Endothelial cell of umbilical vein (primary cell): Measurements from ENCODE around the gene CNIH2. TPM values are rescaled to one million over a fixed set of nuclear protein-coding genes. Genes with fewer than 3 reads are reported as not detected.

Experiments used
- BruUV-seq: library from RNA; stranded (reverse); fragments of 400-500 nt; replicated peaks from 2 replicates; lab custom pipeline; 2021; lab: Mats Ljungman, UMichigan
- CTCF ChIA-PET: fragments of 300-600, 350-600 bp; sonication (Branson Sonifier 250); formaldehyde crosslinking; loops from one replicate; lab custom pipeline; 2021; ENCODE audit warnings: antibody characterized with exemption, inconsistent platforms; lab: Charles Lee
- POLR2A ChIA-PET: fragments of 300-600, 350-600 bp; sonication (Branson Sonifier 250); formaldehyde crosslinking; loops from one replicate; lab custom pipeline; 2021; ENCODE audit warnings: antibody characterized with exemption, inconsistent platforms; lab: Charles Lee
- DNase-seq: peaks from one replicate; pipeline ENCODE4 v3.0.0-alpha.2; 2011; ENCODE audit warnings: low read depth, low spot score
- FAIRE-seq: peaks from 2 replicates; lab custom pipeline; 2011; peaks lifted over from hg19 to GRCh38; lab: Jason Lieb, UNC
- H2AFZ ChIP-seq: 2 replicates; pipeline ENCODE4 v1.6.0; 2012; ENCODE audit warnings: low read depth, low read length, control low read depth, inconsistent platforms
- H3K27ac ChIP-seq: 2 replicates; pipeline ENCODE4 v1.5.1; 2011; ENCODE audit warnings: low read depth, mild to moderate bottlenecking, control low read depth, low read length, moderate library complexity; ENCODE audit not compliant: insufficient read depth
- H3K27me3 ChIP-seq, 2 experiments: 2 replicates each; pipeline versions ENCODE4 v1.6.0 to v1.6.1; 2011; ENCODE audit warnings: low read length in 2 of 2, mixed read lengths in 1 of 2; ENCODE audit not compliant: control insufficient read depth in 2 of 2, insufficient read depth in 2 of 2
- H3K36me3 ChIP-seq, 2 experiments: 2 replicates in 1 of 2; 3 replicates in 1 of 2; pipeline ENCODE4 v1.5.1; 2011; ENCODE audit warnings: low read length in 2 of 2, mild to moderate bottlenecking in 1 of 2, moderate library complexity in 1 of 2; ENCODE audit not compliant: control insufficient read depth in 2 of 2, insufficient read depth in 2 of 2; ENCODE audit errors: extremely low read depth in 1 of 2
- H3K4me1 ChIP-seq: 3 replicates; pipeline ENCODE4 v1.5.1; 2011; ENCODE audit warnings: mild to moderate bottlenecking, low read length; ENCODE audit not compliant: control insufficient read depth, insufficient read depth; ENCODE audit errors: extremely low read depth
- H3K4me2 ChIP-seq: 2 replicates; pipeline ENCODE4 v1.6.1; 2011; ENCODE audit warnings: low read length, control low read depth, mixed read lengths; ENCODE audit not compliant: insufficient read depth
- H3K4me3 ChIP-seq, 3 experiments: fragments of 200-600 bp in 1 of 3; sonication (generic), shearing (Covaris generic) in 1 of 3; replicated peaks in 1 of 3; 2 replicates each; pipeline ENCODE4 v1.5.1; 2011 to 2016; ENCODE audit warnings: control low read depth in 3 of 3, low read length in 3 of 3, mild to moderate bottlenecking in 2 of 3, inconsistent platforms in 1 of 3, low read depth in 1 of 3, moderate library complexity in 1 of 3; ENCODE audit not compliant: insufficient read depth in 1 of 3
- H3K79me2 ChIP-seq: 2 replicates; pipeline ENCODE4 v1.6.0; 2012; ENCODE audit warnings: low read length, inconsistent platforms; ENCODE audit not compliant: control insufficient read depth, insufficient read depth
- H3K9ac ChIP-seq: replicated peaks from 2 replicates; pipeline ENCODE3; 2011; ENCODE audit warnings: low read length, control low read depth; ENCODE audit not compliant: insufficient read depth; ENCODE audit errors: extremely low read depth
- H3K9me1 ChIP-seq: replicated peaks from 3 replicates; pipeline ENCODE4 v1.6.0; 2011; ENCODE audit warnings: mild to moderate bottlenecking, low read length; ENCODE audit not compliant: control insufficient read depth, insufficient read depth; ENCODE audit errors: extremely low read depth
- H3K9me3 ChIP-seq: replicated peaks from 2 replicates; pipeline ENCODE4 v1.5.1; 2012; ENCODE audit warnings: low read length, inconsistent platforms; ENCODE audit not compliant: control insufficient read depth, insufficient read depth
- H4K20me1 ChIP-seq: replicated peaks from 2 replicates; pipeline ENCODE3; 2011; ENCODE audit warnings: mild to moderate bottlenecking, low read length; ENCODE audit not compliant: control insufficient read depth, insufficient read depth; ENCODE audit errors: extremely low read depth
- EZH2 ChIP-seq: IDR thresholded peaks from 2 replicates; pipeline ENCODE4 v1.6.1; 2012; ENCODE audit warnings: borderline replicate concordance, low read depth, mild to moderate bottlenecking, moderate library complexity, low read length, inconsistent platforms; ENCODE audit not compliant: severe bottlenecking
- FOS ChIP-seq: IDR thresholded peaks from 2 replicates; pipeline ENCODE4 v1.6.1; 2011; ENCODE audit warnings: mild to moderate bottlenecking, low read length, moderate library complexity, borderline replicate concordance; ENCODE audit not compliant: insufficient read depth
- GATA2 ChIP-seq: IDR thresholded peaks from 2 replicates; pipeline ENCODE4 v1.7.0; 2011; ENCODE audit warnings: low read depth, mild to moderate bottlenecking, moderate library complexity, mixed read lengths, low read length; ENCODE audit not compliant: insufficient read length, insufficient read depth
- JUN ChIP-seq: IDR thresholded peaks from 2 replicates; pipeline ENCODE4 v1.6.1; 2011; ENCODE audit warnings: borderline replicate concordance, low read depth; ENCODE audit not compliant: insufficient read length, insufficient read depth
- MYC ChIP-seq: IDR thresholded peaks from one replicate; pipeline ENCODE4 v1.6.1; 2011; ENCODE audit warnings: mild to moderate bottlenecking, low read depth, low read length
- POLR2A ChIP-seq: IDR thresholded peaks from 2 replicates; pipeline ENCODE4 v1.6.1; 2012; ENCODE audit warnings: low read depth, mild to moderate bottlenecking, control low read depth, low read length
- POLR2AphosphoS5 ChIP-seq: IDR thresholded peaks from 2 replicates; pipeline ENCODE4 v1.6.1; 2012; ENCODE audit warnings: low read depth, mild to moderate bottlenecking, control low read depth, low read length, moderate library complexity; ENCODE audit not compliant: insufficient read depth
- dilution Hi-C: fragments of 300-500 bp; cut with MboI; formaldehyde crosslinking; loops from one replicate; pipeline ENCODE4 v1.15.0; 2019; ENCODE audit warnings: low sequenced_read_pairs; ENCODE audit not compliant: extremely low pct_ligation_motif_present
- intact Hi-C: fragments of 100-400 bp; cut with micrococcal nuclease; formaldehyde crosslinking; loops from one replicate; pipeline ENCODE4 v1.10.0; 2022
- polyA plus RNA-seq, 4 experiments: library from polyadenylated mRNA; depleted of rRNA in 3 of 4; stranded (reverse) in 3 of 4; unstranded in 1 of 4; fragments of >200 nt; gene quantifications; 2 replicates each; pipeline versions ENCODE4 v1.2.1 to v1.2.3, GENCODE V29; 2011 to 2012; ENCODE audit warnings: missing spikeins in 1 of 4
- total RNA-seq: library from RNA; stranded (reverse); gene quantifications from 2 replicates; pipeline ENCODE4 v1.2.3, GENCODE V29; 2021
- TF ChIP-seq, protein P1 (sequence below): IDR thresholded peaks from 2 replicates; pipeline ENCODE4 v1.6.1; 2011; ENCODE audit not compliant: insufficient read depth, insufficient read length
- TF ChIP-seq, protein P2 (sequence below), 2 donors: IDR thresholded peaks; 1 replicate in 1 of 2; 2 replicates in 1 of 2; pipeline ENCODE4 v1.5.1; 2011; ENCODE audit warnings: low read length in 2 of 2, mild to moderate bottlenecking in 2 of 2, moderate library complexity in 2 of 2, control low read depth in 1 of 2, inconsistent platforms in 1 of 2, low read depth in 1 of 2; ENCODE audit not compliant: insufficient read depth in 1 of 2; ENCODE audit errors: extremely low read depth in 1 of 2

The CNIH2 gene
- total and polyA plus RNA-seq, 2 donors (not counting 3 experiments of a cell fraction or from before 2014, with no cell fraction given), result 0.46 to 1.2 TPM

DNA sequence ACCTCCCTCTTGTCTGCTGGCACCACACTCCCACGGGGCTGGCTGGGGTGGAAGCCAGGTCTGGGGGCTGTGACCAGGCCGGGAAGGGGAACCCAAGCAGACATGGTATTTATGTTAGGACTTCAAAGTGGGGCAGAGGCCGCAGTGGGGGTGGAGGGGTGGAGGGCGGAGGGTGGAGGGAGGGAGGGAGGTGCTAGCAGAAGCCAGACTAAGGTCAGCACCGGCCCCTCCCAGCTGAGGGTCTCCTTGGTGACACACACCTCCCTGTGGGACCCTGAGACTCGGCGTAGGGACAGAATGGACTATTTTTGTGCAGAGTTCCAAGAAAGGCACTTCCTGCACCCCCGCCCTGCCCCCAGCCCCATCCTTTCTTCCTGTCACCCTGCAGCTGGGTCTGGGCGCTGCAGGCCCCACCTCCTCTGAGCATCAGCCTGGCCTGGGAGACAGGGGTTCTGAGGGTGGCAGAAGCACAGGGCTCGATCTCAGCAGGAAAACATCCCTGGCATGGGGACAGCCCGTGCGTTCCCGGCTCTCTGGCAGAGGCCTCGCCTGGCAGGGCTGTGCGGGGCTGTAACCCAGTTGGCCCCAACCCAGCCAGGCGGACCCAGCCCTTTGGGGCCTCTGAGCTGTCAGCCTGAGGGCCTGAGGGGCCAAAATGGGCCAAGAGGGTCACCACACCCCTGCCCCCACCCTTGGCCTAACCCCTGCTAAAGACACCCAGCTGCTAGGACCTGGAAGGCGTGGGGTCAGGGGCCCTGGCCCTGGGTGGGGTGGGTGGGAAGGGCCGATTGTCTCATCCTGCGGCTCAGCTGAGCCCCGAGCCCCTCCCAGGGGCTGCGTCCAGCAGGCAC is 48.5 kb downstream of the CNIH2 start:
- no peak overlapping the region for H2AFZ ChIP-seq
- H3K27ac ChIP-seq, result no peak overlapping the region
- dilution Hi-C loops, result no loop called here
- no peaks in the 10 kb centered on the region for H3K27me3 ChIP-seq
- FAIRE-seq, result no peak
- H3K4me2 ChIP-seq, result no peak overlapping the region
- no TSS peak for BruUV-seq
- H3K9me1 ChIP-seq, result no peaks in the 10 kb centered on the region
- TF ChIP-seq EZH2 (no peak), POLR2A (no peak), FOS (no peak), POLR2AphosphoS5 (no peak), GATA2 (no peak), MYC (no peak), JUN (no peak)
- TF ChIP-seq, protein P1, sequence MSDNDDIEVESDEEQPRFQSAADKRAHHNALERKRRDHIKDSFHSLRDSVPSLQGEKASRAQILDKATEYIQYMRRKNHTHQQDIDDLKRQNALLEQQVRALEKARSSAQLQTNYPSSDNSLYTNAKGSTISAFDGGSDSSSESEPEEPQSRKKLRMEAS, result no peak
- TF ChIP-seq, protein P2, sequence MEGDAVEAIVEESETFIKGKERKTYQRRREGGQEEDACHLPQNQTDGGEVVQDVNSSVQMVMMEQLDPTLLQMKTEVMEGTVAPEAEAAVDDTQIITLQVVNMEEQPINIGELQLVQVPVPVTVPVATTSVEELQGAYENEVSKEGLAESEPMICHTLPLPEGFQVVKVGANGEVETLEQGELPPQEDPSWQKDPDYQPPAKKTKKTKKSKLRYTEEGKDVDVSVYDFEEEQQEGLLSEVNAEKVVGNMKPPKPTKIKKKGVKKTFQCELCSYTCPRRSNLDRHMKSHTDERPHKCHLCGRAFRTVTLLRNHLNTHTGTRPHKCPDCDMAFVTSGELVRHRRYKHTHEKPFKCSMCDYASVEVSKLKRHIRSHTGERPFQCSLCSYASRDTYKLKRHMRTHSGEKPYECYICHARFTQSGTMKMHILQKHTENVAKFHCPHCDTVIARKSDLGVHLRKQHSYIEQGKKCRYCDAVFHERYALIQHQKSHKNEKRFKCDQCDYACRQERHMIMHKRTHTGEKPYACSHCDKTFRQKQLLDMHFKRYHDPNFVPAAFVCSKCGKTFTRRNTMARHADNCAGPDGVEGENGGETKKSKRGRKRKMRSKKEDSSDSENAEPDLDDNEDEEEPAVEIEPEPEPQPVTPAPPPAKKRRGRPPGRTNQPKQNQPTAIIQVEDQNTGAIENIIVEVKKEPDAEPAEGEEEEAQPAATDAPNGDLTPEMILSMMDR (IDR thresholded peaks at IDR 0.05; ENCODE audit: extremely low read depth in 1 of 2, insufficient read depth in 1 of 2, low read depth in 1 of 2, low read length in 2 of 2), result no peak
- no peaks in the 10 kb centered on the region for H3K79me2 ChIP-seq
- no peak for DNase-seq
- no peaks in the 10 kb centered on the region for H3K9me3 ChIP-seq
- peaks cover 7% of the 10 kb centered on the region for H3K4me1 ChIP-seq
- H3K4me3 ChIP-seq, result no peak overlapping the region
- H4K20me1 ChIP-seq, result no peaks in the 10 kb centered on the region
- ChIA-PET POLR2A (interaction anchor here (1.3 kb wide), 1 partner anchor 15 kb away, joined by 4 read pairs; no protein-coding TSS in a partner anchor), CTCF (interaction anchor here (0.6 to 4.0 kb wide), 4 partner anchors 9 to 17 kb away, joined by 3 to 56 read pairs (median 6); partner anchors contain the start of genes CD248 and RIN1)
- no peaks in the 10 kb centered on the region for H3K36me3 ChIP-seq
- no peak overlapping the region for H3K9ac ChIP-seq
- intact Hi-C loops, result no loop called here
